GM19324 (cell line): ENCODE measurements around the gene TK2.
"Not testable (repeated sequence)": the region's sequence is repeated elsewhere in the genome, so short reads cannot be mapped to it uniquely, and the experiment has no call there.

Experiments used
- ATAC-seq: cut with Tn5 transposase; IDR thresholded peaks from one replicate; pipeline ENCODE4 v1.9.1; 2021; ENCODE audit warnings: mild to moderate bottlenecking, moderate library complexity; ENCODE audit not compliant: unreplicated experiment, low FRiP score

Gene TK2

DNA sequence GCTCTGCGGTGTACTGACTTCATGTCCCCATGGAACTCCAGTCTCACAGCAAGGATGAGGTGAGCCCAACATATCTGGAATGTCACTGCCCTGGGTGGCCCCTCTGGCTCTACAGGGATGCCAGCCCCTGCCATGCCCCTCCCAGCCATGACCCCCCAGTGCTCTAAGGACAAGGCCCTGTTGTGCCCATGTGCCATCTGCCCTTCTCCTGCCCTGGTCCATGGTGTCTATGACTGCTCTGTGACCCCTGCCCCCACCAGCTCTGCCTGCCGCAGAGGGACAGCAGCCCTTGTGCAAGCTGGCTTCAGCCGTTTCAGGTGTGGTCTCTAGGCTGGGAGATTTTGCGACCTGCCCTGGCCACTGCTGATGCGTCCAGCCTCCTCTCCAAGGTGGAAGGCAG, 40.3 kb downstream of the TK2 start:
- no peak for ATAC-seq

DNA sequence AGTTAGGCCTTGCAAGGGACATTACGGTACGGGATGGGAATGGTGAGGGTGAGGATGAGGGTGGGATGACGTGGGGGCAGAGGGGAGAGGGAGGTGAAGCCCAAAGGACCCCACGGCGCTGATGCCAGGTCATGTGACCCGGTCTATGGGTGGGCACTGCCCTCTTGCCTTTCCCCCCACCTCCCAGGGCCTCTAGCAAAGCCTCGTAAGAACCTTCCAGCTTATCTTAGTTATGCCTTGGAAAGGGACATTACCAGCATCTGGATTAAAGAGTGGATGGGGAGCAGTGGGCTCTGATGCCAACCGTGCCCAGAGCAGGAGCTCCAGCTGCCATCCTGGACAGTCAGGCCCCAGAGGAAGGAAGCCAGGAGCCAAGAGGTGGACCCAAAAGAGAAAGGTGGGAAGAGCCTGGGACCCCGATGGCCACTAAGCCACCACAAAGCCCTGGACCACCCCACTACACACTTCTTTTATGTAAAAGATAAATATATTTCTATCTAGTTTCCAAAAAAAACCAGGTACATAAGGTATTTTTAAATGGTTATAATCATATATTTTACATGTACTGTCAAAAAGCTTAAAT, 40.9 kb downstream of the TK2 start:
- ATAC-seq: no peak

- ATAC-seq: no peak
Observed at GRCh38 chr16:66508248-66508913, 41.5 kb downstream of the TK2 start.

- no peak for ATAC-seq
Observed at GRCh38 chr16:66507731-66508239, 42.1 kb downstream of the TK2 start.

- ATAC-seq: no peak
Observed at GRCh38 chr16:66503612-66504011, 46.3 kb downstream of the TK2 start.

GRCh38 chr16:66503030-66503429, 46.9 kb downstream of the TK2 start:
- ATAC-seq: no peak

GRCh38 chr16:66502020-66502913, 47.7 kb downstream of the TK2 start:
- no peak for ATAC-seq

- not testable (repeated sequence) for ATAC-seq
Observed at GRCh38 chr16:66501563-66501962, 48.4 kb downstream of the TK2 start.

- not testable (repeated sequence) for ATAC-seq
Observed at GRCh38 chr16:66497921-66498320, 52.0 kb downstream of the TK2 start.

DNA sequence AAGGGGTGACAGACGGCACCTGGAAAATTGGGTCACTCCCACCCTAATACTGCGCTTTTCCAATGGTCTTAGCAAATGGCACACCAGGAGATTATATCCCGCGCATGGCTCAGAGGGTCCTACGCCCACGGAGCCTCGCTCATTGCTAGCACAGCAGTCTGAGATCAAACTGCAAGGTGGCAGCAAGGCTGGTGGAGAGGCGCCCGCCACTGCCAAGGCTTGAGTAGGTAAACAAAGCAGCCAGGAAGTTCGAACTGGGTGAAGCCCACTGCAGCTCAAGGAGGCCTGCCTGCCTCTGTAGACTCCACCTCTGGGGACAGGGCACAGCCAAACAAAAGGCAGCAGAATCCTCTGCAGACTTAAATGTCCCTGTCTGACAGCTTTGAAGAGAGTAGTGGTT, 53.7 kb downstream of the TK2 start:
- ATAC-seq: not testable (repeated sequence)

GRCh38 chr16:66495440-66495839, 54.5 kb downstream of the TK2 start:
- no peak for ATAC-seq

DNA sequence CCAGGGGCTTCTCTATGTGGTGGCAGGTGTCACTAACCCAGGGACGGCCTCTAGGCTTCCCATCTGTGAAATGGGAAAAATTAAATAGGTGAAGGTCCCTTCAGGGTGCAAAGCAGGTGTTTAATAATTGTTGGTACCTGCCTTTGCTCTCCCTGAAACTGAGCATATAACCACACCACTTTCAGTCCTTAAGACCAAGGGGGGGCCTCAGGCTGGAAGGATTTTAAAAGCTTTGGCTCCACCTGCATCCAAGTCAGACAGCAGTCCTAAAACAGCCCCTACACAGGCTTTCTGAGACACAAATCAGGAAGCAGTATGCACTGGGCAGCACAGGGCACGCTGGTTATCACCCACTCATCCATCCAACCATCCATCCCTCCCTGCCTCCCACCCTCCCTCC, 55.0 kb downstream of the TK2 start:
- ATAC-seq: no peak

GRCh38 chr16:66493490-66494401, 56.2 kb downstream of the TK2 start:
- ATAC-seq: no peak

GRCh38 chr16:66491716-66492064, 58.2 kb downstream of the TK2 start:
- no peak for ATAC-seq

DNA sequence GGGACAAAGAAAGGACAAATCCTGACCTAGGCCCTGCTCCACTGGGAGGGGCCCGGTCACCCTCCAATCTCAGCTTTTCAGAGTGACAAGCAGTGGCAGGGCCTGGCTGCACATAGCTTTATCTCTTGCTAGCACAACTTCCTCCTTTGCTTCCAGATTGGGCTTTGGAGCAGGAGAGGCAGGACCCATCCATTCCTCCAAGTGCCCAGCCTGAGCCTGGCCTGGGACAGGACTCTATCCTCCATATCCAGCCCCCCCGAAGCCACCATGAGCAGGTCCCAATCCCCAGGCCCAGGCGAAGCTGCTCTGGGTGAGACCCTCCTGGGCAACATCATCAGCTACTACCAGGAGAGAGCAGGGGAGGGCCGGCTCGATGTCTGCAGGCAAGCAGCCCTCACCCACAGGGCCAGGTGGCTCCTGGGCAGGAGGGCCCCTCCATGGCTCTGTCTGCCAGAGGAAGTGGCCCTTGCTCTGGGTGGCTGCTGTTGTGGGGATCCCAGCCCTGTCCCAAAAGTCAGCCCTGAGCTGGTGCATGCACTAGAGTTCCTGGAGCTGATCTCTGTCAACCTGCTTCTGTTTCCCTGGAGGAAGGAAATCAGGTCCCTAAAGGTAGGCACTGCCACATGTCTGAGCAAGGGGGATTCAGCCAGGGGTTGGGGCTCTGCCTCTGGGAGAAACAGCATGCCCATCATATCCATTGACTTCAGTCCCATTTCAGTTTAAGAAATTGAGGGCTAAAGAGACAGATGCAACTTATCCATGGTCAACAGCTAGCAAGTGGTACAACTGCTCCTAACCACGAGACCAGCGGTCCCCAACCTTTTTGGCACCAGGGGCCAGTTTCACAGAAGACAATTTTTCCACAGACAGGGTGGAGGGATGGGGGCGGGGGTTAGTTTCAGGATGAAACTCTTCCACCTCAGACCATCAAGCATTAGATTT, 58.9 kb downstream of the TK2 start:
- ATAC-seq: no peak

DNA sequence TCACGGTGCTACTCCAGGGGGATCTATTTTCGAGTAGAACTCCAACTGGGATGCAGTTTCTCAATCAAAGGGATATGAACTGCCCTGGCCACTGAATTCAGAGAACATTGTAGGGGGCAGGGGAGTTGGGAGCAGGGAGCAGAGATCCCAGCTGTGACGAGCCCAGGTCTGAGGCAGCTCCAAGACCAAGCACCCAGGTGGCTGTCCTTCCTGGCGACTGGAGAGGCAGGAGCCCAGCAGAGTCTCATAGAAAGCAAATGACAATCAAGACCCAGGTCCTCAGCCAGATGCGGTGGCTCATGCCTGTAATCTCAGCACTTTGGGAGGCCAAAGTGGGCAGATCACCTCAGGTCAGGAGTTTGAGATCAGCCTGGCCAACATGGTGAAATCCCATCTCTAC, 60.1 kb downstream of the TK2 start:
- ATAC-seq: no peak

DNA sequence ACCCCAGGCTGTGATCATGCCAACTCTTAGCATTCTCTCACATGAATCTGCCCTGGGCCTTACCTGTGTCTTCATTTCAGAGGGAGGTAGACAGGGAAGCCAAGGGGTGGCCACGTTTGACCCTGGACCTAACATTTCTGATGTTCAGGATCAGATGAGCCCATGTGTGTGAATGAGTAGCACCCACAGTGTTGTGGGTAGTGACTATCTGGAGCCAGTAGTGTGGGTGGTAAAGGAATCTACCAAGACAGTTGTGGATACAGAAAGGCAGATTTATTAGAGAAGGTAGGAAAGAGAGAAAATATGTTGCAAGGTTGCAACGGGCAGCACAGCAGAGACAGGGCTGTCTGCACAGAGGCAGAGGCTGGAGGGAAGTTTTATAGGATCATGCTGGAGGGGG, 60.5 kb downstream of the TK2 start:
- no peak for ATAC-seq

GRCh38 chr16:66488505-66488904, 61.4 kb downstream of the TK2 start:
- no peak for ATAC-seq

DNA sequence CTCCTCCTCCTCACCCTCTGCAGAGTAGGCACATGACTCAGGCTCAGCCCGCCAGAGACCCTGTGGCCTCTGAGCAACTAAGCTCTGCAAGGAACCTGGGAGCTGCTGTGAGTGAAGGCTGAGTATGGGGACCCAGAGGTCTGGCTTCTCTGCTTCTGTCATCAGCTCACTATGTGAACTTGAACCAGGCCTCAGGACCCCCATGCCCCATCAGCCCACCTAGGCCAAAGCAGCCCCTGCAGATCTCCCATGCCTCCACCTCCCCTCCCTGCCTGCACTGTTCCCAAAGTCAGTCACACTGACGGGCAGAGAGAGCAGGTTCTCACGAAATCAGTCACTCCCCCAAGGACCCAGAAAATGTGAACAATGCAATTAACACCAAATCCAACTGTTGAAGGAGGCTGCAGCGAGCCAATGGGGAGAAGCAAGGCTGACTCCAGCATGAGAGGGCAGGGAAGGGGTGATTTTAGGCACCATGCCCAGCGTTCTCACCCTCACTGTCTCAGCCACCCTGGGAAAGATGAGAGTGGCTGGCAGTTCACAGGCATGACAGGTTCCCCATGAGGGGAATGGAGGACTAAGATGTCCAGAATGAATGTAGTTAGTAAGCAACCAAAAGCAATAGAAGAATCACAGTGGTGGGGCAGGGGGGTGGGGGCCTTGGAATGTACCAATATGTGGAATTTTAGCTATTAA, 62.2 kb downstream of the TK2 start:
- ATAC-seq: no peak
